HepG2 (cell line): ENCODE data around the gene TNNT3. TPM values are rescaled to one million over a fixed set of nuclear protein-coding genes. Genes with fewer than 3 reads are reported as not detected.
A peak's percentile ranks its signal among the peaks of the same experiment; 100 is the strongest.

ENCODE experiments used
- ATAC-seq: fragments of 200-7000 bp; cut with Tn5 transposase; 3 replicates; pipeline ENCODE4 v1.9.1; 2020; ENCODE audit warnings: mild to moderate bottlenecking, moderate library complexity
- BruUV-seq: library from RNA; stranded (reverse); fragments of 400-500 nt; replicated peaks from 2 replicates; lab custom pipeline; 2021; lab: Mats Ljungman, UMichigan
- CTCF ChIA-PET: fragments of 300-600 bp; formaldehyde crosslinking; extraction: SDS; loops from one replicate; lab custom pipeline; 2021; ENCODE audit warnings: low total read pairs, inconsistent platforms, low intra/inter-chr PET ratio; lab: Yijun Ruan, JAX
- POLR2A ChIA-PET: fragments of 350-600 bp; sonication (Branson Sonifier 250); formaldehyde crosslinking; loops from one replicate; lab custom pipeline; 2020; ENCODE audit warnings: antibody characterized with exemption, inconsistent platforms; lab: Yijun Ruan, JAX
- DNase-seq: peaks from one replicate; pipeline ENCODE4 v3.0.0-alpha.2; 2015; ENCODE audit warnings: low spot score
- FAIRE-seq: peaks from 3 replicates; lab custom pipeline; 2011; peaks lifted over from hg19 to GRCh38; lab: Jason Lieb, UNC
- H2AFZ ChIP-seq: one replicate; pipeline ENCODE4 v1.6.1; 2011; ENCODE audit warnings: low read length, inconsistent platforms
- H3K27ac ChIP-seq: fragments of 300-600 bp; 3 replicates; pipeline ENCODE4 v1.8.0; 2011; ENCODE audit warnings: mixed run types, mild to moderate bottlenecking, mixed read lengths, low read length, inconsistent platforms; ENCODE audit not compliant: insufficient read depth; ENCODE audit errors: extremely low read length
- H3K27me3 ChIP-seq, 2 experiments: fragments of 200-600 bp in 1 of 2; 2 replicates in 1 of 2; 3 replicates in 1 of 2; pipeline versions ENCODE4 v1.6.0 to v1.8.0; 2011; ENCODE audit warnings: low read length in 2 of 2, mild to moderate bottlenecking in 2 of 2, moderate library complexity in 2 of 2, inconsistent platforms in 1 of 2; ENCODE audit not compliant: insufficient read depth in 2 of 2, control insufficient read depth in 1 of 2
- H3K36me3 ChIP-seq, 2 experiments: fragments of 200-600 bp in 1 of 2; replicated peaks in 1 of 2; 2 replicates in 1 of 2; 3 replicates in 1 of 2; pipeline versions ENCODE4 v1.5.1 to v1.8.0; 2011; ENCODE audit warnings: low read length in 2 of 2, inconsistent platforms in 1 of 2; ENCODE audit not compliant: insufficient read depth in 2 of 2, control insufficient read depth in 1 of 2
- H3K4me1 ChIP-seq: 2 replicates; pipeline ENCODE4 v1.5.1; 2012; ENCODE audit warnings: low read length, inconsistent platforms; ENCODE audit not compliant: insufficient read depth
- H3K4me2 ChIP-seq: 2 replicates; pipeline ENCODE4 v1.6.0; 2011; ENCODE audit warnings: low read depth, low read length, inconsistent platforms
- H3K4me3 ChIP-seq, 3 experiments: fragments of 200-600 bp in 1 of 3; sonication (generic), shearing (Covaris generic) in 1 of 3; replicated peaks in 1 of 3; 2 replicates each; pipeline ENCODE4 v1.5.1; 2011 to 2016; ENCODE audit warnings: low read length in 3 of 3, inconsistent platforms in 2 of 3, low read depth in 2 of 3, mild to moderate bottlenecking in 2 of 3, control low read depth in 1 of 3, mixed read lengths in 1 of 3; ENCODE audit not compliant: insufficient read depth in 1 of 3
- H3K79me2 ChIP-seq: one replicate; pipeline ENCODE4 v1.6.1; 2011; ENCODE audit warnings: low read length, inconsistent platforms; ENCODE audit not compliant: insufficient read depth
- H3K9ac ChIP-seq: 2 replicates; pipeline ENCODE4 v1.6.0; 2011; ENCODE audit warnings: mild to moderate bottlenecking, low read depth, low read length, inconsistent platforms; ENCODE audit not compliant: insufficient read depth
- H3K9me3 ChIP-seq: 2 replicates; pipeline ENCODE4 v1.5.1; 2012; ENCODE audit warnings: mild to moderate bottlenecking, low read length
- H4K20me1 ChIP-seq: 2 replicates; pipeline ENCODE4 v1.6.0; 2011; ENCODE audit warnings: inconsistent platforms, mild to moderate bottlenecking, low read length, moderate library complexity; ENCODE audit not compliant: insufficient read depth
- ATF3 ChIP-seq: sonication (generic); formaldehyde crosslinking; IDR thresholded peaks from 2 replicates; pipeline ENCODE4 v1.4.0; 2020; ENCODE audit warnings: missing genetic modification reagents
- CREBL2 ChIP-seq: sonication (generic); formaldehyde crosslinking; IDR thresholded peaks from 2 replicates; pipeline ENCODE4 v1.8.1; 2023; ENCODE audit warnings: missing genetic modification reagents, mild to moderate bottlenecking, borderline replicate concordance
- FOXP4 ChIP-seq: sonication (generic); formaldehyde crosslinking; IDR thresholded peaks from 2 replicates; pipeline ENCODE4 v1.4.0; 2020; ENCODE audit warnings: missing genetic modification reagents
- GTF2F1 ChIP-seq: fragments of 150-350 bp; IDR thresholded peaks from 2 replicates; pipeline ENCODE4 v1.6.1; 2014; ENCODE audit warnings: low read length
- HNF4G ChIP-seq, 2 experiments: sonication (generic) in 1 of 2; formaldehyde crosslinking in 1 of 2; IDR thresholded peaks; 2 replicates each; pipeline versions ENCODE4 v1.4.0 to v1.6.1; 2011 to 2020; ENCODE audit warnings: borderline replicate concordance in 2 of 2, low read depth in 2 of 2, mild to moderate bottlenecking in 2 of 2, low read length in 1 of 2, missing genetic modification reagents in 1 of 2, moderate library complexity in 1 of 2
- MTF1 ChIP-seq: sonication (generic); formaldehyde crosslinking; IDR thresholded peaks from 2 replicates; pipeline ENCODE4 v1.5.0; 2020; ENCODE audit warnings: missing genetic modification reagents
- NFYB ChIP-seq: sonication (generic); formaldehyde crosslinking; IDR thresholded peaks from 2 replicates; pipeline ENCODE4 v1.4.0; 2020; ENCODE audit warnings: missing genetic modification reagents
- PLSCR1 ChIP-seq: sonication (generic); formaldehyde crosslinking; IDR thresholded peaks from 2 replicates; pipeline ENCODE4 v1.5.0; 2020; ENCODE audit warnings: missing genetic modification reagents, mild to moderate bottlenecking, borderline replicate concordance
- RFXAP ChIP-seq: sonication (generic); formaldehyde crosslinking; IDR thresholded peaks from 2 replicates; pipeline ENCODE4 v1.4.0; 2020; ENCODE audit warnings: missing genetic modification reagents, borderline replicate concordance
- SATB2 ChIP-seq: sonication (generic); formaldehyde crosslinking; IDR thresholded peaks from 2 replicates; pipeline ENCODE4 v1.5.0; 2020; ENCODE audit warnings: missing genetic modification reagents
- SKI ChIP-seq: fragments of 450-650 bp; IDR thresholded peaks from one replicate; pipeline ENCODE4 v1.6.1; 2018; ENCODE audit warnings: mild to moderate bottlenecking; ENCODE audit not compliant: partially characterized antibody
- TFAP4 ChIP-seq: sonication (generic); IDR thresholded peaks from 2 replicates; pipeline ENCODE4 v1.6.1; 2016; ENCODE audit warnings: low read depth, borderline replicate concordance
- ZBTB43 ChIP-seq: sonication (generic); formaldehyde crosslinking; conservative IDR thresholded peaks from 2 replicates; pipeline ENCODE4 v1.4.0; 2020; ENCODE audit warnings: missing genetic modification reagents
- ZFP90 ChIP-seq: sonication (generic); formaldehyde crosslinking; IDR thresholded peaks from 2 replicates; pipeline ENCODE4 v1.8.0; 2022; ENCODE audit warnings: missing genetic modification reagents, mild to moderate bottlenecking, inconsistent platforms, borderline replicate concordance
- ZNF512 ChIP-seq: sonication (generic); formaldehyde crosslinking; IDR thresholded peaks from 2 replicates; pipeline ENCODE4 v1.4.0; 2020; ENCODE audit warnings: mild to moderate bottlenecking, missing genetic modification reagents
- ZNF605 ChIP-seq: sonication (generic); formaldehyde crosslinking; IDR thresholded peaks from 2 replicates; pipeline ENCODE4 v1.8.0; 2022; ENCODE audit warnings: mild to moderate bottlenecking, missing genetic modification reagents
- ZNF788 ChIP-seq: sonication (generic); formaldehyde crosslinking; IDR thresholded peaks from 2 replicates; pipeline ENCODE4 v1.5.0; 2020; ENCODE audit warnings: mild to moderate bottlenecking, missing genetic modification reagents, borderline replicate concordance
- WGBS: methylation state at CpG from one replicate; pipeline ENCODE4 v1.1.6; 2017; ENCODE audit warnings: low lambda C conversion rate; 5-methylcytosine and 5-hydroxymethylcytosine counted together
- in situ Hi-C: cut with HindIII; loops from 2 replicates; pipeline ENCODE4 v1.10.0; 2017; ENCODE audit warnings: low pct_unique_long_range_greater_than_20kb; ENCODE audit not compliant: extremely low pct_ligation_motif_present
- intact Hi-C: fragments of 100-400 bp; cut with micrococcal nuclease; formaldehyde crosslinking; loops from one replicate; pipeline ENCODE4 v1.10.0; 2022; ENCODE audit not compliant: unreplicated experiment
- polyA plus RNA-seq, 8 experiments: library from polyadenylated mRNA; depleted of rRNA in 3 of 8; stranded (reverse) in 7 of 8; unstranded in 1 of 8; fragments of >200 nt; fragmentation: Illumina TruSeq in 4 of 8; extraction: Trizol in 4 of 8; gene quantifications; 2 replicates each; pipeline versions ENCODE4 v1.2.1 to v1.2.3, GENCODE V29; 2011 to 2016; ENCODE audit warnings: low read depth in 4 of 8, missing spikeins in 1 of 8, mixed read lengths in 1 of 8; ENCODE audit not compliant: insufficient read depth in 1 of 8
- total RNA-seq, 5 experiments: library from RNA; depleted of rRNA; stranded (reverse); fragments of >200 nt; fragmentation: Illumina TruSeq; extraction: Trizol; gene quantifications; 2 replicates each; pipeline ENCODE4 v1.2.3, GENCODE V29; 2016; ENCODE audit warnings: low read depth in 1 of 5

Gene TNNT3
- total and polyA plus RNA-seq, 2 of the 13 experiments (the other 11 are each of a cell fraction or from before 2014, with no cell fraction given), result not detected

- Histone ChIP-seq H3K4me2 (no peak overlapping the region), H3K36me3 (no peaks in the 10 kb centered on the region), H3K79me2 (no peaks in the 10 kb centered on the region), H3K9me3 (no peaks in the 10 kb centered on the region), H3K27me3 (no peaks in the 10 kb centered on the region), H2AFZ (no peak overlapping the region), H3K4me1 (no peaks in the 10 kb centered on the region), H3K27ac (no peak overlapping the region), H3K9ac (no peak overlapping the region), H4K20me1 (no peaks in the 10 kb centered on the region), H3K4me3 (no peak overlapping the region)
- TF ChIP-seq SKI (no peak), GTF2F1 (no peak), CREBL2 (no peak), ZFP90 (CRISPR knock-in tag) (no peak), HNF4G (IDR thresholded peaks at IDR 0.05; ENCODE audit: borderline replicate concordance, low read depth, low read length) (no peak), HNF4G (CRISPR knock-in tag; IDR thresholded peaks at IDR 0.05; ENCODE audit: borderline replicate concordance, low read depth) (no peak), PLSCR1 (no peak), TFAP4 (no peak), FOXP4 (CRISPR knock-in tag) (no peak), ZNF605 (no peak), NFYB (CRISPR knock-in tag) (no peak), ATF3 (CRISPR knock-in tag) (no peak), MTF1 (CRISPR knock-in tag) (no peak), ZNF788 (CRISPR knock-in tag) (no peak), ZNF512 (CRISPR knock-in tag) (no peak), RFXAP (no peak), ZBTB43 (no peak), SATB2 (CRISPR knock-in tag) (no peak)
- peak; percentile 74 for ATAC-seq
- ChIA-PET POLR2A (interaction anchor here (0.6 to 26.2 kb wide), 15 partner anchors 11 to 277 kb away, joined by 3 to 720 read pairs (median 4); partner anchors contain the start of gene MRPL23), CTCF (interaction anchor here (1.2 to 2.6 kb wide), 2 partner anchors 155 to 182 kb away, joined by 4 to 24 read pairs; no protein-coding TSS in a partner anchor)
- intact Hi-C loops (no loop called here), in situ Hi-C loops (no loop called here)
- DNase-seq, result no peak
- no TSS peak for BruUV-seq
- no CpG with 5 or more reads among the region's 21 CpGs for WGBS
- FAIRE-seq, result peak; percentile 66
Observed at GRCh38 chr11:1969035-1969434, 49.5 kb downstream of the TNNT3 start.
